ENCODE data around the gene GLTP. TPM values are rescaled to one million over a fixed set of nuclear protein-coding genes. Genes with fewer than 3 reads are reported as not detected.
A peak's percentile ranks its signal among the peaks of the same experiment; 100 is the strongest.

GLTP gene
- total RNA-seq, 1 donor from 2014 or later = 18.6 TPM

GRCh38 chr12:109814600-109815150 is 65.7 kb downstream of the GLTP start:
- DNase-seq (no peak), ATAC-seq (ENCODE audit: poor library complexity) (no peak)
- intact Hi-C loops (cut with DNase I) = no loop called here

- ATAC-seq (ENCODE audit: poor library complexity) (no peak), DNase-seq (no peak)
- intact Hi-C loops (cut with DNase I) = no loop called here
Measured at GRCh38 chr12:109813810-109814416, 66.4 kb downstream of the GLTP start.

- intact Hi-C loops (cut with DNase I) = no loop called here
- ATAC-seq (ENCODE audit: poor library complexity) = no peak
- no peak for DNase-seq
Measured at GRCh38 chr12:109811624-109811995, 68.7 kb downstream of the GLTP start.

- intact Hi-C loops (cut with DNase I) = no loop called here
- DNase-seq (no peak), ATAC-seq (ENCODE audit: poor library complexity) (no peak)
Measured at GRCh38 chr12:109810954-109811623, 69.3 kb downstream of the GLTP start.

- DNase-seq (no peak), ATAC-seq (ENCODE audit: poor library complexity) (no peak)
- intact Hi-C loops (cut with DNase I) = no loop called here
Measured at GRCh38 chr12:109808876-109809646, 71.3 kb downstream of the GLTP start.

GRCh38 chr12:109807954-109808643 is 72.2 kb downstream of the GLTP start:
- ATAC-seq (ENCODE audit: poor library complexity) (no peak), DNase-seq (no peak)
- intact Hi-C loops (cut with DNase I) = no loop called here

- peak; percentile 83 for DNase-seq
- peak; percentile 88 for ATAC-seq (ENCODE audit: poor library complexity)
- intact Hi-C loops (cut with DNase I) = loop anchor here (2.0 kb wide), 1 partner anchor 76 kb away; the partner anchor contains the start of gene GLTP
Measured at GRCh38 chr12:109804820-109805761, 75.2 kb downstream of the GLTP start.

- ATAC-seq (ENCODE audit: poor library complexity) (no peak), DNase-seq (no peak)
- intact Hi-C loops (cut with DNase I) = loop anchor here (2.0 kb wide), 1 partner anchor 77 kb away; the partner anchor contains the start of gene GLTP
Measured at GRCh38 chr12:109803678-109804077, 76.7 kb downstream of the GLTP start.

- ATAC-seq (ENCODE audit: poor library complexity) = no peak
- intact Hi-C loops (cut with DNase I) = no loop called here
- DNase-seq = no peak
Measured at GRCh38 chr12:109802828-109803227, 77.5 kb downstream of the GLTP start.

Small RNA genes lying within 50 kb of the gene (microRNA-seq; reads per million reads assigned to microRNA genes)
- not detected for gene MIR4497

Other genes with a start within 250 kb of the GLTP start
- 25.0 TPM for gene FAM222A, start 166.7 kb downstream of the GLTP start, total RNA-seq
- gene TRPV4, start 47.1 kb downstream of the GLTP start, total RNA-seq = 0.35 TPM
- 8.3 TPM for gene TCHP, start 19.7 kb upstream of the GLTP start, total RNA-seq
- gene GIT2, start 115.8 kb upstream of the GLTP start, total RNA-seq = 41.5 TPM
- gene ANKRD13A, start 118.9 kb upstream of the GLTP start, total RNA-seq = 24.7 TPM
- gene C12orf76, start 168.0 kb upstream of the GLTP start, total RNA-seq = 6.7 TPM
- gene IFT81, start 243.8 kb upstream of the GLTP start, total RNA-seq = 9.8 TPM